K562 (cell line): ENCODE data around the gene LZTS2. TPM values are rescaled to one million over a fixed set of nuclear protein-coding genes. Genes with fewer than 3 reads are reported as not detected.

Experiments
- ELF2 ChIP-seq: fragments of 250-450 bp; sonication (Bioruptor Pico); IDR thresholded peaks from 2 replicates; pipeline ENCODE4 v1.5.0; 2021; ENCODE audit warnings: mild to moderate bottlenecking
- FOXP1 ChIP-seq: sonication (generic); formaldehyde crosslinking; IDR thresholded peaks from 2 replicates; pipeline ENCODE4 v1.8.0; 2022; ENCODE audit warnings: mild to moderate bottlenecking, missing genetic modification reagents
- HMG20B ChIP-seq: fragments of 250-450 bp; sonication (Bioruptor Pico); IDR thresholded peaks from 2 replicates; pipeline ENCODE4 v1.5.0; 2021; ENCODE audit warnings: mild to moderate bottlenecking
- ILF3 ChIP-seq: fragments of 450-650 bp; IDR thresholded peaks from 2 replicates; pipeline ENCODE4 v1.6.1; 2018; ENCODE audit warnings: antibody characterized with exemption, mild to moderate bottlenecking, moderate library complexity, borderline replicate concordance
- NR2C2 ChIP-seq, 2 experiments: fragments of 200-800 bp in 1 of 2; sonication (Bioruptor generic) in 1 of 2; sonication (generic) in 1 of 2; formaldehyde crosslinking in 1 of 2; IDR thresholded peaks; 2 replicates each; pipeline versions ENCODE4 v1.6.1 to v1.8.0; 2016 to 2022; ENCODE audit warnings: mild to moderate bottlenecking in 1 of 2, missing compliant biosample characterization in 1 of 2, missing genetic modification characterization in 1 of 2, missing genetic modification reagents in 1 of 2
- NUFIP1 ChIP-seq: fragments of 450-650 bp; IDR thresholded peaks from 2 replicates; pipeline ENCODE4 v1.6.1; 2018; ENCODE audit not compliant: partially characterized antibody
- PRMT5 ChIP-seq: sonication (generic); formaldehyde crosslinking; IDR thresholded peaks from 2 replicates; pipeline ENCODE4 v1.5.0; 2020; ENCODE audit warnings: missing genetic modification reagents
- PTRF ChIP-seq: fragments of 450-650 bp; IDR thresholded peaks from 2 replicates; pipeline ENCODE4 v1.6.1; 2016; ENCODE audit warnings: mild to moderate bottlenecking, missing genetic modification characterization, missing compliant biosample characterization
- SMAD1 ChIP-seq: fragments of 150-350 bp; IDR thresholded peaks from 2 replicates; pipeline ENCODE4 v1.6.1; 2014; ENCODE audit warnings: low read length, low read depth; ENCODE audit not compliant: partially characterized antibody
- SMC3 ChIP-seq: conservative IDR thresholded peaks from 2 replicates; pipeline ENCODE4 v1.6.1; 2011; ENCODE audit warnings: low read depth, low read length, improper control_type of control experiment; ENCODE audit not compliant: insufficient read depth
- ZEB2 ChIP-seq: fragments of 450-650 bp; IDR thresholded peaks from 2 replicates; pipeline ENCODE4 v1.6.1; 2016
- ZNF41 ChIP-seq: fragments of 250-450 bp; sonication (Bioruptor Pico); conservative IDR thresholded peaks from 2 replicates; pipeline ENCODE4 v1.4.0; 2020; ENCODE audit warnings: mild to moderate bottlenecking
- polyA plus RNA-seq, 8 experiments: library from polyadenylated mRNA; depleted of rRNA in 4 of 8; stranded (reverse) in 5 of 8; unstranded in 3 of 8; fragments of >200 nt; fragmentation: Nextera tagmentation in 2 of 8; fragmentation: Illumina TruSeq in 1 of 8; extraction: Ambion mirVana in 2 of 8; extraction: Trizol in 1 of 8; gene quantifications; 2 replicates each; pipeline versions ENCODE4 v1.2.1 to v1.2.3, GENCODE V29; 2011 to 2014; ENCODE audit warnings: inconsistent platforms in 1 of 8, missing spikeins in 1 of 8
- total RNA-seq, 7 experiments: library from RNA; depleted of rRNA in 6 of 7; stranded (reverse); fragments of >200 nt in 6 of 7; fragmentation: Illumina TruSeq in 2 of 7; extraction: Trizol in 2 of 7; gene quantifications; 2 replicates each; pipeline versions ENCODE4 v1.2.1 to v1.2.3, GENCODE V29; 2011 to 2021; ENCODE audit warnings: low replicate concordance in 1 of 7
- TF ChIP-seq, protein P1 (sequence below): IDR thresholded peaks from 2 replicates; pipeline ENCODE4 v1.6.1; 2011; ENCODE audit not compliant: insufficient read length; ENCODE audit errors: extremely low read depth
- TF ChIP-seq, protein P2 (sequence below): sonication (generic); formaldehyde crosslinking; IDR thresholded peaks from 2 replicates; pipeline ENCODE4 v1.9.0; 2022; ENCODE audit warnings: mild to moderate bottlenecking, missing genetic modification reagents
- TF ChIP-seq, protein P3 (sequence below), 2 experiments: fragments of 450-650 bp; conservative IDR thresholded peaks; 2 replicates each; pipeline ENCODE4 v1.6.1; 2017; ENCODE audit warnings: mild to moderate bottlenecking in 2 of 2, moderate library complexity in 2 of 2
- TF ChIP-seq, protein P4 (sequence below): IDR thresholded peaks from 3 replicates; pipeline ENCODE4 v1.6.1; 2011; ENCODE audit warnings: borderline replicate concordance, mild to moderate bottlenecking, moderate library complexity; ENCODE audit not compliant: insufficient read length; ENCODE audit errors: extremely low read depth
- TF ChIP-seq, protein P5 (sequence below): IDR thresholded peaks from 2 replicates; pipeline ENCODE4 v1.6.1; 2016; ENCODE audit warnings: missing genetic modification characterization, missing compliant biosample characterization
- TF ChIP-seq, protein P6 (sequence below): fragments of 450-650 bp; formaldehyde crosslinking; conservative IDR thresholded peaks from 2 replicates; pipeline ENCODE4 v1.4.0; 2022; ENCODE audit warnings: mild to moderate bottlenecking, missing genetic modification characterization

Gene LZTS2
- total and polyA plus RNA-seq, 9 of the 15 experiments (the other 6 are each of a cell fraction or from before 2014, with no cell fraction given) = 0.23 to 42.5 (median 14.7) TPM

DNA sequence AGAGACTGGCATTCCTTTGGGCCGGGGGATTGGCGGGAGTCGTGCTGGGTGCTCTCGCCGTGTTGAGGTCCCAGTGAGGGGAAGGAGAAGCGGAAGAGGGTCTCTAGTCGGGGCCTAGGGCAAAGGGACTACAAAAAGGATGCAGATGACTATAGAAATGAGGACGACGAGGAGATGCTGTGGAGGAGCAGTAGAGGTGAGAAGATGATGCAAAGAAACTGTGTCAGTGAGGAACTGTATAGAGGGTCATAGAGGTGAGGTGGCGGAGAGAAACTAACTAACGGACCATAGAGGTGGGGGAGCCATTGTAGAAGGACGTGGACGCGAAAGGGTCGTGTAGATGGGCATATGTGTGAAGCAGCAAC is 11.9 kb upstream of the LZTS2 start (continued):
- TF ChIP-seq, protein P1, sequence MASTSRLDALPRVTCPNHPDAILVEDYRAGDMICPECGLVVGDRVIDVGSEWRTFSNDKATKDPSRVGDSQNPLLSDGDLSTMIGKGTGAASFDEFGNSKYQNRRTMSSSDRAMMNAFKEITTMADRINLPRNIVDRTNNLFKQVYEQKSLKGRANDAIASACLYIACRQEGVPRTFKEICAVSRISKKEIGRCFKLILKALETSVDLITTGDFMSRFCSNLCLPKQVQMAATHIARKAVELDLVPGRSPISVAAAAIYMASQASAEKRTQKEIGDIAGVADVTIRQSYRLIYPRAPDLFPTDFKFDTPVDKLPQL = no peak
- no peak; the same call in 1 of the 2 replicates for TF ChIP-seq NR2C2 (CRISPR knock-in tag; IDR thresholded peaks at IDR 0.05)
- peak; percentile 97 for TF ChIP-seq NR2C2 (tag; IDR thresholded peaks at IDR 0.05)
- TF ChIP-seq ZNF41 = no peak
- TF ChIP-seq HMG20B (CRISPR knock-in tag) = no peak
- TF ChIP-seq PRMT5 (CRISPR knock-in tag) = no peak
- TF ChIP-seq, protein P2, sequence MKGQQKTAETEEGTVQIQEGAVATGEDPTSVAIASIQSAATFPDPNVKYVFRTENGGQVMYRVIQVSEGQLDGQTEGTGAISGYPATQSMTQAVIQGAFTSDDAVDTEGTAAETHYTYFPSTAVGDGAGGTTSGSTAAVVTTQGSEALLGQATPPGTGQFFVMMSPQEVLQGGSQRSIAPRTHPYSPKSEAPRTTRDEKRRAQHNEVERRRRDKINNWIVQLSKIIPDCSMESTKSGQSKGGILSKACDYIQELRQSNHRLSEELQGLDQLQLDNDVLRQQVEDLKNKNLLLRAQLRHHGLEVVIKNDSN (CRISPR knock-in tag) = no peak
- TF ChIP-seq, protein P3, sequence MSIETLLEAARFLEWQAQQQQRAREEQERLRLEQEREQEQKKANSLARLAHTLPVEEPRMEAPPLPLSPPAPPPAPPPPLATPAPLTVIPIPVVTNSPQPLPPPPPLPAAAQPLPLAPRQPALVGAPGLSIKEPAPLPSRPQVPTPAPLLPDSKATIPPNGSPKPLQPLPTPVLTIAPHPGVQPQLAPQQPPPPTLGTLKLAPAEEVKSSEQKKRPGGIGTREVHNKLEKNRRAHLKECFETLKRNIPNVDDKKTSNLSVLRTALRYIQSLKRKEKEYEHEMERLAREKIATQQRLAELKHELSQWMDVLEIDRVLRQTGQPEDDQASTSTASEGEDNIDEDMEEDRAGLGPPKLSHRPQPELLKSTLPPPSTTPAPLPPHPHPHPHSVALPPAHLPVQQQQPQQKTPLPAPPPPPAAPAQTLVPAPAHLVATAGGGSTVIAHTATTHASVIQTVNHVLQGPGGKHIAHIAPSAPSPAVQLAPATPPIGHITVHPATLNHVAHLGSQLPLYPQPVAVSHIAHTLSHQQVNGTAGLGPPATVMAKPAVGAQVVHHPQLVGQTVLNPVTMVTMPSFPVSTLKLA (conservative IDR thresholded peaks at IDR 0.05) = peak; percentile 2 to 75; a peak in 3 of 4 replicates
- no peak for TF ChIP-seq SMAD1
- no peak for TF ChIP-seq PTRF (tag)
- no peak for TF ChIP-seq ZEB2
- TF ChIP-seq, protein P4, sequence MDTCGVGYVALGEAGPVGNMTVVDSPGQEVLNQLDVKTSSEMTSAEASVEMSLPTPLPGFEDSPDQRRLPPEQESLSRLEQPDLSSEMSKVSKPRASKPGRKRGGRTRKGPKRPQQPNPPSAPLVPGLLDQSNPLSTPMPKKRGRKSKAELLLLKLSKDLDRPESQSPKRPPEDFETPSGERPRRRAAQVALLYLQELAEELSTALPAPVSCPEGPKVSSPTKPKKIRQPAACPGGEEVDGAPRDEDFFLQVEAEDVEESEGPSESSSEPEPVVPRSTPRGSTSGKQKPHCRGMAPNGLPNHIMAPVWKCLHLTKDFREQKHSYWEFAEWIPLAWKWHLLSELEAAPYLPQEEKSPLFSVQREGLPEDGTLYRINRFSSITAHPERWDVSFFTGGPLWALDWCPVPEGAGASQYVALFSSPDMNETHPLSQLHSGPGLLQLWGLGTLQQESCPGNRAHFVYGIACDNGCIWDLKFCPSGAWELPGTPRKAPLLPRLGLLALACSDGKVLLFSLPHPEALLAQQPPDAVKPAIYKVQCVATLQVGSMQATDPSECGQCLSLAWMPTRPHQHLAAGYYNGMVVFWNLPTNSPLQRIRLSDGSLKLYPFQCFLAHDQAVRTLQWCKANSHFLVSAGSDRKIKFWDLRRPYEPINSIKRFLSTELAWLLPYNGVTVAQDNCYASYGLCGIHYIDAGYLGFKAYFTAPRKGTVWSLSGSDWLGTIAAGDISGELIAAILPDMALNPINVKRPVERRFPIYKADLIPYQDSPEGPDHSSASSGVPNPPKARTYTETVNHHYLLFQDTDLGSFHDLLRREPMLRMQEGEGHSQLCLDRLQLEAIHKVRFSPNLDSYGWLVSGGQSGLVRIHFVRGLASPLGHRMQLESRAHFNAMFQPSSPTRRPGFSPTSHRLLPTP = no peak
- no peak for TF ChIP-seq FOXP1
- no peak for TF ChIP-seq SMC3
- TF ChIP-seq ELF2 (CRISPR knock-in tag) = no peak
- no peak for TF ChIP-seq NUFIP1
- no peak for TF ChIP-seq ILF3
- TF ChIP-seq, protein P5, sequence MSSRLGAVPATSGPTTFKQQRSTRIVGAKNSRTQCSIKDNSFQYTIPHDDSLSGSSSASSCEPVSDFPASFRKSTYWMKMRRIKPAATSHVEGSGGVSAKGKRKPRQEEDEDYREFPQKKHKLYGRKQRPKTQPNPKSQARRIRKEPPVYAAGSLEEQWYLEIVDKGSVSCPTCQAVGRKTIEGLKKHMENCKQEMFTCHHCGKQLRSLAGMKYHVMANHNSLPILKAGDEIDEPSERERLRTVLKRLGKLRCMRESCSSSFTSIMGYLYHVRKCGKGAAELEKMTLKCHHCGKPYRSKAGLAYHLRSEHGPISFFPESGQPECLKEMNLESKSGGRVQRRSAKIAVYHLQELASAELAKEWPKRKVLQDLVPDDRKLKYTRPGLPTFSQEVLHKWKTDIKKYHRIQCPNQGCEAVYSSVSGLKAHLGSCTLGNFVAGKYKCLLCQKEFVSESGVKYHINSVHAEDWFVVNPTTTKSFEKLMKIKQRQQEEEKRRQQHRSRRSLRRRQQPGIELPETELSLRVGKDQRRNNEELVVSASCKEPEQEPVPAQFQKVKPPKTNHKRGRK = no peak
- TF ChIP-seq, protein P6, sequence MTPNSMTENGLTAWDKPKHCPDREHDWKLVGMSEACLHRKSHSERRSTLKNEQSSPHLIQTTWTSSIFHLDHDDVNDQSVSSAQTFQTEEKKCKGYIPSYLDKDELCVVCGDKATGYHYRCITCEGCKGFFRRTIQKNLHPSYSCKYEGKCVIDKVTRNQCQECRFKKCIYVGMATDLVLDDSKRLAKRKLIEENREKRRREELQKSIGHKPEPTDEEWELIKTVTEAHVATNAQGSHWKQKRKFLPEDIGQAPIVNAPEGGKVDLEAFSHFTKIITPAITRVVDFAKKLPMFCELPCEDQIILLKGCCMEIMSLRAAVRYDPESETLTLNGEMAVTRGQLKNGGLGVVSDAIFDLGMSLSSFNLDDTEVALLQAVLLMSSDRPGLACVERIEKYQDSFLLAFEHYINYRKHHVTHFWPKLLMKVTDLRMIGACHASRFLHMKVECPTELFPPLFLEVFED (CRISPR knock-in tag) = no peak
